GM12878 (cell line): Measurements from ENCODE around the gene PLGLB1. TPM values are rescaled to one million over a fixed set of nuclear protein-coding genes. Genes with fewer than 3 reads are reported as not detected.
"Not testable (repeated sequence)": the region's sequence is repeated elsewhere in the genome, so short reads cannot be mapped to it uniquely, and the experiment has no call there.

Source experiments
- ATAC-seq: fragments of 200-7000 bp; cut with Tn5 transposase; 3 replicates; pipeline ENCODE4 v1.9.1; 2020; ENCODE audit warnings: mild to moderate bottlenecking, moderate library complexity
- BruUV-seq: library from RNA; stranded (reverse); fragments of 400-500 nt; replicated peaks from 2 replicates; lab custom pipeline; 2021; lab: Mats Ljungman, UMichigan
- CTCF ChIA-PET: fragments of 300-600 bp; sonication (Branson Sonifier 250); formaldehyde crosslinking; extraction: SDS; loops from one replicate; lab custom pipeline; 2021; ENCODE audit warnings: inconsistent platforms; lab: Yijun Ruan, JAX
- POLR2A ChIA-PET: fragments of 350-600 bp; formaldehyde crosslinking; extraction: SDS; loops from one replicate; lab custom pipeline; 2021; ENCODE audit warnings: inconsistent platforms; lab: Charles Lee
- RAD21 ChIA-PET: fragments of 300-600 bp; sonication (Branson Sonifier 250); formaldehyde crosslinking; loops from one replicate; lab custom pipeline; 2023; ENCODE audit warnings: antibody characterized with exemption; ENCODE audit not compliant: unreplicated experiment; lab: Charles Lee
- SMC1A ChIA-PET: fragments of 300-600 bp; sonication (Branson Sonifier 250); formaldehyde crosslinking; loops from one replicate; lab custom pipeline; 2023; ENCODE audit not compliant: unreplicated experiment, uncharacterized antibody; lab: Charles Lee
- DNase-seq: peaks from one replicate; pipeline ENCODE4 v3.0.0-alpha.2; 2011; ENCODE audit warnings: low read depth, low spot score
- FAIRE-seq: peaks from 3 replicates; lab custom pipeline; 2011; peaks lifted over from hg19 to GRCh38; lab: Jason Lieb, UNC
- H2AFZ ChIP-seq: 2 replicates; pipeline ENCODE4 v1.6.0; 2011; ENCODE audit warnings: low read depth, low read length, control low read depth; ENCODE audit not compliant: control insufficient read depth
- H3K27ac ChIP-seq: 2 replicates; pipeline ENCODE4 v1.5.1; 2011; ENCODE audit warnings: control low read depth; ENCODE audit not compliant: control insufficient read depth, insufficient read depth
- H3K27me3 ChIP-seq, 2 experiments: replicated peaks in 1 of 2; 2 replicates each; pipeline versions ENCODE4 v1.6.0 to v1.6.1; 2011; ENCODE audit warnings: low read length in 1 of 2; ENCODE audit not compliant: control insufficient read depth in 2 of 2, insufficient read depth in 2 of 2
- H3K36me3 ChIP-seq, 2 experiments: 2 replicates each; pipeline ENCODE4 v1.5.1; 2011; ENCODE audit warnings: low read length in 1 of 2; ENCODE audit not compliant: control insufficient read depth in 2 of 2, insufficient read depth in 2 of 2
- H3K4me1 ChIP-seq: 2 replicates; pipeline ENCODE4 v1.6.1; 2011; ENCODE audit warnings: mild to moderate bottlenecking, low read length, moderate library complexity, mixed read lengths; ENCODE audit not compliant: control insufficient read depth, insufficient read depth
- H3K4me2 ChIP-seq: 2 replicates; pipeline ENCODE4 v1.6.0; 2011; ENCODE audit warnings: control low read depth; ENCODE audit not compliant: control insufficient read depth, insufficient read depth
- H3K4me3 ChIP-seq: fragments of 200-600 bp; sonication (generic); 2 replicates; pipeline ENCODE4 v1.5.1; 2016
- H3K79me2 ChIP-seq: 2 replicates; pipeline ENCODE4 v1.6.0; 2011; ENCODE audit warnings: low read length; ENCODE audit not compliant: control insufficient read depth, insufficient read depth
- H3K9ac ChIP-seq: 2 replicates; pipeline ENCODE4 v1.8.0; 2011; ENCODE audit warnings: low read length, control low read depth, mixed read lengths; ENCODE audit not compliant: control insufficient read depth, insufficient read depth
- H3K9me3 ChIP-seq: replicated peaks from 3 replicates; pipeline ENCODE4 v1.5.1; 2011; ENCODE audit warnings: mild to moderate bottlenecking, low read length; ENCODE audit not compliant: control insufficient read depth, insufficient read depth
- H4K20me1 ChIP-seq: 2 replicates; pipeline ENCODE4 v1.6.0; 2011; ENCODE audit not compliant: control insufficient read depth, insufficient read depth
- WGBS: methylation state at CpG from one replicate; pipeline ENCODE4 v1.1.6; 2016; ENCODE audit warnings: low lambda C conversion rate; ENCODE audit not compliant: insufficient replicate concordance, insufficient coverage; ENCODE audit errors: missing lambda C conversion rate; 5-methylcytosine and 5-hydroxymethylcytosine counted together
- in situ Hi-C: fragments of 300-500 bp; cut with MboI; formaldehyde crosslinking; loops from 9 replicates; pipeline ENCODE4 v1.14.3; 2018; ENCODE audit warnings: mixed read lengths
- intact Hi-C: fragments of 100-400 bp; cut with micrococcal nuclease; formaldehyde crosslinking; loops from one replicate; pipeline ENCODE4 v1.14.2; 2022; ENCODE audit not compliant: unreplicated experiment
- polyA plus RNA-seq, 11 experiments: library from polyadenylated mRNA; depleted of rRNA in 4 of 11; unstranded in 6 of 11; stranded (reverse) in 5 of 11; fragments of >200 nt; fragmentation: Nextera tagmentation in 4 of 11; fragmentation: Illumina TruSeq in 1 of 11; extraction: Ambion mirVana in 4 of 11; extraction: Trizol in 1 of 11; gene quantifications; 1 replicate in 1 of 11; 2 replicates in 10 of 11; pipeline versions ENCODE4 v1.2.1 to v1.2.3, GENCODE V29; 2011 to 2016; ENCODE audit warnings: inconsistent platforms in 2 of 11, missing spikeins in 2 of 11, low read depth in 1 of 11
- total RNA-seq, 4 experiments: library from RNA; depleted of rRNA in 3 of 4; stranded (reverse); fragments of >200 nt in 3 of 4; fragmentation: Illumina TruSeq in 1 of 4; extraction: Trizol in 1 of 4; gene quantifications; 2 replicates each; pipeline versions ENCODE4 v1.2.1 to v1.2.3, GENCODE V29; 2013 to 2021

Gene PLGLB1
- total and polyA plus RNA-seq, 10 of the 15 experiments (the other 5 are each of a cell fraction or from before 2014, with no cell fraction given), result 0.88 to 2.2 (median 1.5) TPM

DNA sequence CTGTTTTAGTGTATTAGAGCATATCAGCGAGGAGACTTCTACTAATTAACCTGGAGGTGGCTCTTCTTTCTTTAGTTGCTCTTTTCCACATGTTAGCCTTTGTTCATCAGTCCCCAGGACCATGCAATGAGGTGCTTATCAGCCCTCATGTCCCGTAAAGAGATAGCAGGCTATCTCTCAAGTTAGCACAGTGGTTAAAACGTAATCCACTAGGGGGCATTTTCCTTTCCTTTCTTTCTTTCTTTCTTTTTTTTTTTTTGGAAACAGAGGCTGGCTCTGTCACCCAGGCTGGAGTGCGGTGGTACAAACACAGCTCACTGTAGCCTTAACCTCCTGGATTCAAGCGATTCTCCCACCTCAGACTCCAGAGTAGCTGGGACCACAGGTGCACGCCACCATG is 4.3 kb upstream of the PLGLB1 start:
- H4K20me1 ChIP-seq, FAIRE-seq, H3K27me3 ChIP-seq, BruUV-seq, intact Hi-C loops, H3K4me3 ChIP-seq, H3K36me3 ChIP-seq, H3K4me2 ChIP-seq, H3K9ac ChIP-seq, in situ Hi-C loops, DNase-seq, H2AFZ ChIP-seq, H3K9me3 ChIP-seq, SMC1A ChIA-PET, RAD21 ChIA-PET, H3K27ac ChIP-seq, CTCF ChIA-PET, POLR2A ChIA-PET, H3K4me1 ChIP-seq, H3K79me2 ChIP-seq: not testable (repeated sequence)
- 94% methylated on average over 1 of the region's 6 CpGs for whole genome bisulfite sequencing
- ATAC-seq, result peak; percentile 35; the same call in 2 of the 3 replicates

DNA sequence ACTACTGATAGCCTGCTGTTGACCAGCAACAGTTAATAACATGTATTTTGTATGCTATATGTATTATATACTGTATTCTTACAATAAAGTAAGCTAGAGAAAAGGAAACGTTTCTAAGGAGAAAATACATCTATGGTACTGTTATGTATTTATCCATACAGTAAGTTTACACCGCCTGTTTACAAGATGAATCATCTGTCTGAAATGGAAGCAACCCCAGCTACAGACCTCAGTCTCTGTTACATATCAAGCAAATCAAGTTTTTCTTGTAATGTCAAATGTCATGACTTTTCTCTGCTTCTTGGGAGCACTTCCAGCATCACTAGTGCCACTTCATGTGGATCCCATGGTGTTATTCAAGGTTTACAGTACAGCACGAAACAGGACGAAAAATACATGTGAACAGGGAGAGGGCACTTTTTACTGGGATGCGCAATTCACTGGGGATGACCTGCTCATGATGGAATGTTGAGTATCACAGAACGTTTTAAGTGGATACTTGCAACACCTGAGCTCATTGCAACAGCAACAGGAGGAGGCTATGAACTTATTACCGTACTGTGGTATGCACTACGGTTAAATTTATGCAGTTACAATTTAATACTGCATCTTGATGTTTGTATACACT is 2.5 kb upstream of the PLGLB1 start:
- H2AFZ ChIP-seq, H3K4me3 ChIP-seq, H3K9ac ChIP-seq, H3K4me2 ChIP-seq, in situ Hi-C loops, ATAC-seq, FAIRE-seq, SMC1A ChIA-PET, BruUV-seq, DNase-seq, POLR2A ChIA-PET, RAD21 ChIA-PET, H3K79me2 ChIP-seq, H3K27me3 ChIP-seq, H3K4me1 ChIP-seq, H3K9me3 ChIP-seq, CTCF ChIA-PET, H3K27ac ChIP-seq, H4K20me1 ChIP-seq, H3K36me3 ChIP-seq, intact Hi-C loops: not testable (repeated sequence)
- 79% methylated on average over 3 of the region's 8 CpGs for WGBS

DNA sequence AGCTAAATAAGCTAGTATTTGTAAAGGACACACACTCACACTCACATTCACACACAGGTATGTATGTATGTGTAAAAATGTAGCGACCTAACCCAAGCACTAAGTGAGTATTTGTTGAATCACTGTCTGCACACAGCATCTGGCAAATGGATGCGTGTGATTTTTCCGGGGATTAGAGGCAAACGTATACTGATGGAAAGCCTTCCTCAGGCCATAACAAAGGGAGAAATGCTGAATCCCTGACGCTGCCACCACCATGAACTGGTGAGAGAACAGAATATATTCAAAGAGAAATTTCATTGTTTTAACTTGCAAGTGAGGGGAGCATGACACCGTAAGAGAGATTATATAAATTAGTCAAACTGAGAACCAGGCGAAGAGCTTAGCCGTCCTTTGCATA is 601 bp downstream of the PLGLB1 start:
- FAIRE-seq, H3K4me3 ChIP-seq, H3K27ac ChIP-seq, RAD21 ChIA-PET, H3K9ac ChIP-seq, CTCF ChIA-PET, H3K4me2 ChIP-seq, intact Hi-C loops, H3K4me1 ChIP-seq, POLR2A ChIA-PET, H3K9me3 ChIP-seq, SMC1A ChIA-PET, ATAC-seq, H3K27me3 ChIP-seq, H4K20me1 ChIP-seq, H3K79me2 ChIP-seq, H3K36me3 ChIP-seq, in situ Hi-C loops, H2AFZ ChIP-seq, BruUV-seq, DNase-seq: not testable (repeated sequence)
- WGBS, result no CpG with 5 or more reads among the region's 8 CpGs

DNA sequence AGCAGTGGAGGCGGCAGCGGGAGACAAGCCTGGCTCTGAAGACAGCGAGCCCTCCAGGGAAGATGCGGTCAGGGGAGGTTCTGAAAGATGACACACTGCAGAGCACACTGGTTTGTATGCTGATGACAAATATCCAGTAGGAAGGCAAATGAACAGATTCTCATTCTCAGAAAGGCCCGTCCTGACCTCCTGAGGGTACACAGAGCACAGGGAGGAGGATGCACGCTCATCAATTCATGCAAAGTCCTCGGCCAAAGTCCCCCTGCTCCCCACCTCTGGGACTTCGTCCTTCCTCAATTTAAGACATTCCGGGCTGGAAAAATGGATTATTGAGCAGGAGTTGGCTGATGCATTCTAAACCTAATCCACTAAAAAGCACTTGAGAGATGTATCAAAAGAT is 2.6 kb downstream of the PLGLB1 start:
- 100% methylated on average over 4 of the region's 9 CpGs for WGBS
- RAD21 ChIA-PET, result not testable (repeated sequence)

More for the DNA sequence above, 2.6 kb downstream of the PLGLB1 start:
- H3K9me3 ChIP-seq, in situ Hi-C loops, H3K79me2 ChIP-seq, ATAC-seq, H2AFZ ChIP-seq, POLR2A ChIA-PET, CTCF ChIA-PET, FAIRE-seq, H3K4me1 ChIP-seq, H3K27me3 ChIP-seq, intact Hi-C loops, SMC1A ChIA-PET, DNase-seq, BruUV-seq, H4K20me1 ChIP-seq, H3K4me2 ChIP-seq, H3K36me3 ChIP-seq, H3K9ac ChIP-seq, H3K4me3 ChIP-seq, H3K27ac ChIP-seq: not testable (repeated sequence)
